ENCODE results near the gene ANO1. TPM values are rescaled to one million over a fixed set of nuclear protein-coding genes. Genes with fewer than 3 reads are reported as not detected.

ANO1 gene
- total RNA-seq, 3 donors from 2014 or later: 3.7 to 95.0 (median 53.7) TPM

GRCh38 chr11:70173018-70173417 lies 94.9 kb downstream of the ANO1 start:
- Histone ChIP-seq H3K4me1 (peaks cover 3 to 10% of the 10 kb centered on the region in 2 donors), H3K9me3 (no peaks in the 10 kb centered on the region), H3K27ac (peak overlapping the region; percentile 38 to 51), H3K27me3 (no peaks in the 10 kb centered on the region), H3K36me3 (no peaks in the 10 kb centered on the region), H3K4me3 (no peak overlapping the region)
- intact Hi-C loops (cut with DNase I; ENCODE audit: low total_unique reads): no loop called here
- no peak for TF ChIP-seq POLR2A (IDR thresholded peaks at IDR 0.05)
- TF ChIP-seq CTCF (IDR thresholded peaks at IDR 0.05): no peak
- TF ChIP-seq POLR2AphosphoS5 (IDR thresholded peaks at IDR 0.05): no peak
- no peak for DNase-seq (ENCODE audit: low spot score in 2 of 2)

GRCh38 chr11:70174547-70175235 lies 96.6 kb downstream of the ANO1 start:
- intact Hi-C loops (cut with DNase I; ENCODE audit: low total_unique reads): no loop called here
- DNase-seq (ENCODE audit: low spot score in 2 of 2): no peak
- H3K4me1 ChIP-seq: peaks cover 3 to 7% of the 10 kb centered on the region in 2 donors
- H3K9me3 ChIP-seq: no peaks in the 10 kb centered on the region
- H3K4me3 ChIP-seq: no peak overlapping the region
- peak overlapping the region; percentile 88 to 92 for H3K27ac ChIP-seq
- TF ChIP-seq POLR2AphosphoS5 (IDR thresholded peaks at IDR 0.05): no peak
- TF ChIP-seq CTCF (IDR thresholded peaks at IDR 0.05): no peak
- no peak for TF ChIP-seq POLR2A (IDR thresholded peaks at IDR 0.05)
- H3K27me3 ChIP-seq: no peaks in the 10 kb centered on the region
- H3K36me3 ChIP-seq: no peaks in the 10 kb centered on the region

GRCh38 chr11:70175236-70175698 lies 97.2 kb downstream of the ANO1 start:
- no peaks in the 10 kb centered on the region for H3K36me3 ChIP-seq
- DNase-seq (ENCODE audit: low spot score in 2 of 2): peak in 1 of 2 donors; percentile 67
- TF ChIP-seq POLR2A (IDR thresholded peaks at IDR 0.05) (no peak), POLR2AphosphoS5 (IDR thresholded peaks at IDR 0.05) (no peak), CTCF (IDR thresholded peaks at IDR 0.05) (no peak)
- H3K27ac ChIP-seq: peak overlapping the region; percentile 88 to 92
- H3K27me3 ChIP-seq: no peaks in the 10 kb centered on the region
- H3K4me3 ChIP-seq: no peak overlapping the region
- H3K4me1 ChIP-seq: peaks cover 3% of the 10 kb centered on the region in 2 donors
- no peaks in the 10 kb centered on the region for H3K9me3 ChIP-seq
- intact Hi-C loops (cut with DNase I; ENCODE audit: low total_unique reads): no loop called here

GRCh38 chr11:70176940-70177689 lies 99.0 kb downstream of the ANO1 start:
- H3K36me3 ChIP-seq: no peaks in the 10 kb centered on the region
- intact Hi-C loops (cut with DNase I; ENCODE audit: low total_unique reads): no loop called here
- H3K4me1 ChIP-seq: peaks cover 0 to 3% of the 10 kb centered on the region in 2 donors
- H3K9me3 ChIP-seq: no peaks in the 10 kb centered on the region
- no peaks in the 10 kb centered on the region for H3K27me3 ChIP-seq
- TF ChIP-seq CTCF (IDR thresholded peaks at IDR 0.05) (peak in 2 of 3 donors; percentile 18 to 46), POLR2AphosphoS5 (IDR thresholded peaks at IDR 0.05) (no peak)
- no peak overlapping the region for H3K4me3 ChIP-seq
- peak overlapping the region; percentile 48 to 88 for H3K27ac ChIP-seq
- DNase-seq (ENCODE audit: low spot score in 2 of 2): no peak

GRCh38 chr11:70180906-70181305 lies 102.8 kb downstream of the ANO1 start:
- Histone ChIP-seq H3K4me3 (no peak overlapping the region), H3K4me1 (peaks cover 0 to 10% of the 10 kb centered on the region in 2 donors), H3K9me3 (no peaks in the 10 kb centered on the region), H3K27ac (peak overlapping the region; percentile 35 to 58), H3K27me3 (no peaks in the 10 kb centered on the region), H3K36me3 (no peaks in the 10 kb centered on the region)
- TF ChIP-seq POLR2AphosphoS5 (IDR thresholded peaks at IDR 0.05) (no peak), POLR2A (IDR thresholded peaks at IDR 0.05) (no peak), CTCF (IDR thresholded peaks at IDR 0.05) (no peak)
- no peak for DNase-seq (ENCODE audit: low spot score in 2 of 2)
- intact Hi-C loops (cut with DNase I; ENCODE audit: low total_unique reads): loop anchor here (10.0 kb wide), 1 partner anchor 266 kb away; no protein-coding TSS in a partner anchor

Measured in breast epithelium (tissue), 4 donors.